CD8-positive, alpha-beta memory T cell (primary cell): Measurements from ENCODE around the gene FAM222A. TPM values are rescaled to one million over a fixed set of nuclear protein-coding genes. Genes with fewer than 3 reads are reported as not detected.

Source experiments
- CTCF ChIA-PET: fragments of 350-600 bp; sonication (Branson Sonifier 250); formaldehyde crosslinking; loops from one replicate; lab custom pipeline; 2021; ENCODE audit warnings: antibody characterized with exemption; lab: Charles Lee
- POLR2A ChIA-PET: fragments of 350-600 bp; sonication (Branson Sonifier 250); formaldehyde crosslinking; loops from one replicate; lab custom pipeline; 2021; ENCODE audit warnings: antibody characterized with exemption; lab: Charles Lee
- DNase-seq, 5 donors: peaks; one replicate each; pipeline versions ENCODE4 v3.0.0 to v3.0.0-alpha.2; 2020 to 2022; ENCODE audit warnings: mixed read lengths in 1 of 5
- H3K27ac ChIP-seq: one replicate; pipeline ENCODE4 v1.7.0; 2013; ENCODE audit warnings: low read depth, mild to moderate bottlenecking, low read length, moderate library complexity
- H3K27me3 ChIP-seq: 2 replicates; pipeline ENCODE4 v1.7.0; 2013; ENCODE audit warnings: low read length, mild to moderate bottlenecking; ENCODE audit not compliant: insufficient read depth, poor library complexity, severe bottlenecking
- H3K36me3 ChIP-seq: 2 replicates; pipeline ENCODE4 v1.7.0; 2013; ENCODE audit warnings: mild to moderate bottlenecking, low read length, moderate library complexity; ENCODE audit not compliant: insufficient read depth
- H3K4me1 ChIP-seq: 2 replicates; pipeline ENCODE4 v1.7.0; 2013; ENCODE audit warnings: mild to moderate bottlenecking, low read length, moderate library complexity; ENCODE audit not compliant: insufficient read depth
- H3K4me3 ChIP-seq: 2 replicates; pipeline ENCODE4 v1.7.0; 2013; ENCODE audit warnings: mild to moderate bottlenecking, low read length
- H3K9me3 ChIP-seq: 2 replicates; pipeline ENCODE4 v1.7.0; 2013; ENCODE audit warnings: mild to moderate bottlenecking, low read length
- H3K27ac Mint-ChIP-seq, 8 donors: one replicate each; pipeline ENCODE4 v1.8.0; 2020 to 2021; ENCODE audit warnings: mixed read lengths in 8 of 8, mild to moderate bottlenecking in 6 of 8, inconsistent platforms in 3 of 8, moderate library complexity in 3 of 8
- H3K27me3 Mint-ChIP-seq, 2 donors: one replicate each; pipeline ENCODE4 v1.8.0; 2020 to 2021; ENCODE audit warnings: mixed read lengths in 2 of 2, mild to moderate bottlenecking in 1 of 2, moderate library complexity in 1 of 2
- H3K36me3 Mint-ChIP-seq, 3 donors: one replicate each; pipeline ENCODE4 v1.8.0; 2020 to 2021; ENCODE audit warnings: mixed read lengths in 3 of 3, inconsistent platforms in 1 of 3, mild to moderate bottlenecking in 1 of 3
- H3K4me1 Mint-ChIP-seq, 3 donors: one replicate each; pipeline ENCODE4 v1.8.0; 2020 to 2021; ENCODE audit warnings: mixed read lengths in 3 of 3, inconsistent platforms in 1 of 3, mild to moderate bottlenecking in 1 of 3
- H3K4me3 Mint-ChIP-seq, 7 donors: one replicate each; pipeline ENCODE4 v1.8.0; 2020 to 2021; ENCODE audit warnings: mixed read lengths in 7 of 7, mild to moderate bottlenecking in 6 of 7, moderate library complexity in 4 of 7, inconsistent platforms in 2 of 7
- H3K9me3 Mint-ChIP-seq, 5 donors: one replicate each; pipeline ENCODE4 v1.8.0; 2020 to 2022; ENCODE audit warnings: mixed read lengths in 5 of 5, mild to moderate bottlenecking in 3 of 5, moderate library complexity in 2 of 5, inconsistent platforms in 1 of 5
- polyA plus RNA-seq: library from polyadenylated mRNA; unstranded; fragments of 300-500 nt; fragmentation: Illumina TruSeq; gene quantifications from one replicate; pipeline ENCODE4 v1.2.3, GENCODE V29; 2021
- total RNA-seq, 2 experiments: library from RNA; stranded (reverse); gene quantifications; one replicate each; pipeline ENCODE4 v1.2.3, GENCODE V29; 2021

FAM222A gene
- total and polyA plus RNA-seq, 3 experiments from 2014 or later, result 0.32 to 3.0 (median 2.0) TPM

- Mint-ChIP-seq H3K27ac (no peak overlapping the region), H3K36me3 (no peaks in the 10 kb centered on the region), H3K27me3 (peaks cover 5 to 23% of the 10 kb centered on the region in 2 donors), H3K4me3 (no peak overlapping the region), H3K9me3 (peaks cover 0 to 3% (median 0%) of the 10 kb centered on the region in 5 donors), H3K4me1 (peaks cover 4 to 5% (median 5%) of the 10 kb centered on the region in 3 donors)
- Histone ChIP-seq H3K4me1 (no peaks in the 10 kb centered on the region), H3K27me3 (no peaks in the 10 kb centered on the region), H3K9me3 (no peaks in the 10 kb centered on the region), H3K4me3 (no peak overlapping the region), H3K36me3 (no peaks in the 10 kb centered on the region), H3K27ac (no peak overlapping the region)
- CTCF ChIA-PET, result no interaction called here
- DNase-seq, result no peak
- POLR2A ChIA-PET, result no interaction called here
Observed at GRCh38 chr12:109782326-109782703, 68.7 kb downstream of the FAM222A start.

DNA sequence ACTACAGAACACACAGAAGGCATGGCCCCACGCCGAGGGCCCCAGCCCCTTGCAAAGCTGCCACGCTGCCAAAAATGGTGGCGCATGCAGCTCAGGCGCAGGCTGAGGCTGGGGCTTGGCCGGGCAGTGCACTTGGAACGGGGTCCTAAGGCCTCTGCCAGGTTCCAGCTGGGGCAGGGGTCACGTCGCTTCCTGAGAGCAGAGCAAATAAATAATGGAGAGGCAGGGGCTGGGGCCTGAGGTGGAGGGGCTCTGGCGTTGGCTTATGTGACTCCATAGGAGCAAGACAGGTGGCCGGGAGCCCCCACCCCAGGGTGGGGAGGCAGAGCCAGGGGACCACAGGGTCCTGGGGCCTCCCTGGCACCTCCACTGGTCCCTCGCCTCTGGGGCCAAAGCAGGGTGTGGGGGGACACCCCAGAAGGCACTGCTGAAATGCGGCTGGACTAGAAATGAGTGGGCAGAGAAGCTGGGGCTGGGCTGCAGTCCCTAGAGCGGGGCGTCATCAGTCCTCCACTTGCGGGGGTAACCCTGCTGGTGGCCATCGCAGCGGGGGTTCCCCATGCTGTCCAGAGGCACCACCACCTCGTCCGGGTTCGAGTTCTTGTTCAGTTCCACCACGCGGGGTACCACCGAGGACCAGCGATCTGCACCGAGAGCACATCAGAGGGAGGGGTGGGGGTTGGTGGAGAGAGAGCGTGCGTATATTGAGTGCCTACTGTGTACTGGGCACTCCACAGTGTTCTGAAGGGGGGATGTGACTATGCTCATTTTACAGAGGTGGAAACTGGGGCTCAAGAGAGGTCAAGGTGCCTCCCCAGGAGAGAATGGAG lies 69.7 kb downstream of the FAM222A start:
- ChIA-PET POLR2A (no interaction called here), CTCF (no interaction called here)
- H3K4me3 ChIP-seq, result no peak overlapping the region
- Mint-ChIP-seq H3K27ac (no peak overlapping the region), H3K9me3 (peaks cover 0 to 3% (median 0%) of the 10 kb centered on the region in 5 donors), H3K4me1 (no peaks in the 10 kb centered on the region), H3K36me3 (no peaks in the 10 kb centered on the region), H3K4me3 (no peak overlapping the region), H3K27me3 (peaks cover 5 to 25% of the 10 kb centered on the region in 2 donors)
- no peaks in the 10 kb centered on the region for H3K36me3 ChIP-seq
- H3K27ac ChIP-seq, result no peak overlapping the region
- no peaks in the 10 kb centered on the region for H3K27me3 ChIP-seq
- H3K4me1 ChIP-seq, result no peaks in the 10 kb centered on the region
- no peak for DNase-seq
- H3K9me3 ChIP-seq, result no peaks in the 10 kb centered on the region

DNA sequence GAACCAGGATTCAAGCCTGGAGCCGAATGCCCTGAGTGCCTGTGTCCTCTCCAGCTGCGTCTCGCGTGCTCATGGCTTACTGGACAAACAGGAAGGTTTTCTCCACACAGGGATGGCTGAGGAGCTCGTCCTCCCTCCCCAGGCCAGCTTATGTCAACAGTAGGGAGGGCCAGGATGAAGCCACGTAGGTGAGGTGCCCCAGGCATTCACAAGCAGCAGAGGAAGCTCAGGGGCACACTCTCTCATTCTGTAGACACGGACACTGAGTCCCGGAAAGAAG lies 70.3 kb downstream of the FAM222A start:
- Mint-ChIP-seq H3K9me3 (peaks cover 0 to 3% (median 0%) of the 10 kb centered on the region in 5 donors), H3K4me3 (no peak overlapping the region), H3K4me1 (no peaks in the 10 kb centered on the region), H3K27ac (no peak overlapping the region), H3K27me3 (peaks cover 5 to 27% of the 10 kb centered on the region in 2 donors), H3K36me3 (no peaks in the 10 kb centered on the region)
- no peaks in the 10 kb centered on the region for H3K36me3 ChIP-seq
- H3K27me3 ChIP-seq, result no peaks in the 10 kb centered on the region
- DNase-seq, result no peak
- H3K27ac ChIP-seq, result no peak overlapping the region
- CTCF ChIA-PET, result no interaction called here
- H3K4me1 ChIP-seq, result no peaks in the 10 kb centered on the region
- POLR2A ChIA-PET, result no interaction called here
- H3K9me3 ChIP-seq, result no peaks in the 10 kb centered on the region
- no peak overlapping the region for H3K4me3 ChIP-seq

DNA sequence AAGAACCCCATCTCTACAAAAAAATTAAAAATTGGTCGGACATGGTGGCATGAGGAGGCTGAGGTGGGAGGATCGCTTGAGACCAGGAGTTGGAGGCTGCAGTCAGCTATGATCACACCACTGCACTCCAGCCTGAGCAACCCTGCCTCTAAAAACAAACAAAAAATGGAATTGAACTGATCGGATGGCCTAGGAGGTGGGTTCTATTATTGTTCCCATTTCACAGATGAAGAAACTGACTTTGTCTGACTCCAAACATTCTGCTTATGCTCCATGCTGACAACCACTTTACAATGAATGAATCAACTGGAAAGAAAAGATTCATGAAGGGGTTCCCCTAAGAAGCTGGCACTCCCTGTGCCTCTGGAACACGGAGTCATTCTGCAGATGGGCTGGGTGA lies 72.2 kb downstream of the FAM222A start:
- POLR2A ChIA-PET, result no interaction called here
- DNase-seq, result no peak
- Mint-ChIP-seq H3K9me3 (peaks cover 0 to 3% (median 0%) of the 10 kb centered on the region in 5 donors), H3K36me3 (no peaks in the 10 kb centered on the region), H3K4me1 (no peaks in the 10 kb centered on the region), H3K27me3 (peaks cover 11 to 36% of the 10 kb centered on the region in 2 donors), H3K4me3 (no peak overlapping the region), H3K27ac (no peak overlapping the region)
- Histone ChIP-seq H3K27ac (no peak overlapping the region), H3K9me3 (no peaks in the 10 kb centered on the region), H3K4me3 (no peak overlapping the region), H3K27me3 (no peaks in the 10 kb centered on the region), H3K4me1 (no peaks in the 10 kb centered on the region), H3K36me3 (no peaks in the 10 kb centered on the region)
- CTCF ChIA-PET, result no interaction called here

- POLR2A ChIA-PET, result no interaction called here
Observed at GRCh38 chr12:109786799-109787198, 73.2 kb downstream of the FAM222A start.

GRCh38 chr12:109789526-109790048 lies 76.0 kb downstream of the FAM222A start:
- Mint-ChIP-seq H3K4me1 (no peaks in the 10 kb centered on the region), H3K36me3 (no peaks in the 10 kb centered on the region), H3K27ac (no peak overlapping the region), H3K9me3 (no peaks in the 10 kb centered on the region), H3K4me3 (peak overlapping the region in 1 of 7 donors; percentile 40), H3K27me3 (peaks cover 9 to 42% of the 10 kb centered on the region in 2 donors)
- DNase-seq, result no peak
- Histone ChIP-seq H3K27me3 (no peaks in the 10 kb centered on the region), H3K9me3 (no peaks in the 10 kb centered on the region), H3K4me1 (no peaks in the 10 kb centered on the region), H3K27ac (no peak overlapping the region), H3K36me3 (no peaks in the 10 kb centered on the region), H3K4me3 (no peak overlapping the region)
- ChIA-PET CTCF (interaction anchor here (2.0 kb wide), 1 partner anchor 15 kb away, joined by 6 read pairs; no protein-coding TSS in a partner anchor), POLR2A (no interaction called here)

More at GRCh38 chr12:109786799-109787198, 73.2 kb downstream of the FAM222A start:
- H3K36me3 Mint-ChIP-seq, result no peaks in the 10 kb centered on the region
- no peaks in the 10 kb centered on the region for H3K4me1 ChIP-seq
- no peak overlapping the region for H3K4me3 ChIP-seq
- no peak for DNase-seq
- CTCF ChIA-PET, result no interaction called here
- H3K27ac Mint-ChIP-seq, result no peak overlapping the region
- no peaks in the 10 kb centered on the region for H3K4me1 Mint-ChIP-seq
- H3K9me3 ChIP-seq, result no peaks in the 10 kb centered on the region
- no peaks in the 10 kb centered on the region for H3K27me3 ChIP-seq
- H3K27me3 Mint-ChIP-seq, result peaks cover 15 to 36% of the 10 kb centered on the region in 2 donors
- H3K4me3 Mint-ChIP-seq, result no peak overlapping the region
- H3K36me3 ChIP-seq, result no peaks in the 10 kb centered on the region
- H3K27ac ChIP-seq, result no peak overlapping the region
- H3K9me3 Mint-ChIP-seq, result no peaks in the 10 kb centered on the region

DNA sequence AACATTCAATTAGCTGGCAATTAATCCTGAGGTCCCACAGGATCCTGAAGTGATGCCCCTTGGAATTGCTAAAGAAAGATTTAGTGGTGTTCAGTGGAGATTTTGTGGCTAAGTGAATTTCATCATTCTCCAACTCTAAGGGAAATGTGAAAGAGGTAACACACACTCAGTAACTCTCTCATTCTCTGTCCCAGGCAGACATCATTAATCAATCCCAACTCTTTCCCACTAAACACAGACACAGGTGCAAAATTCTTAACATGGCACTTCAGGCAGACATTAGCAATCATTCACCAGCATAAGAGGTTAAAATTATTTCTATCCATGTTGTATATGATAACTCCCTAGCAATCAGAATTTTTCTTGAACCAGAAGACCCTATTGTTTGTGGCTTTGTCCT lies 79.4 kb downstream of the FAM222A start:
- Mint-ChIP-seq H3K36me3 (no peaks in the 10 kb centered on the region), H3K27ac (no peak overlapping the region), H3K4me3 (no peak overlapping the region), H3K9me3 (no peaks in the 10 kb centered on the region), H3K27me3 (peaks cover 14 to 40% of the 10 kb centered on the region in 2 donors), H3K4me1 (no peaks in the 10 kb centered on the region)
- no peak for DNase-seq
- H3K4me1 ChIP-seq, result no peaks in the 10 kb centered on the region
- POLR2A ChIA-PET, result no interaction called here
- no peaks in the 10 kb centered on the region for H3K9me3 ChIP-seq
- H3K27ac ChIP-seq, result no peak overlapping the region
- no peaks in the 10 kb centered on the region for H3K36me3 ChIP-seq
- CTCF ChIA-PET, result interaction anchor here (2.6 kb wide), 1 partner anchor 12 kb away, joined by 11 read pairs; no protein-coding TSS in a partner anchor
- H3K4me3 ChIP-seq, result no peak overlapping the region
- no peaks in the 10 kb centered on the region for H3K27me3 ChIP-seq

DNA sequence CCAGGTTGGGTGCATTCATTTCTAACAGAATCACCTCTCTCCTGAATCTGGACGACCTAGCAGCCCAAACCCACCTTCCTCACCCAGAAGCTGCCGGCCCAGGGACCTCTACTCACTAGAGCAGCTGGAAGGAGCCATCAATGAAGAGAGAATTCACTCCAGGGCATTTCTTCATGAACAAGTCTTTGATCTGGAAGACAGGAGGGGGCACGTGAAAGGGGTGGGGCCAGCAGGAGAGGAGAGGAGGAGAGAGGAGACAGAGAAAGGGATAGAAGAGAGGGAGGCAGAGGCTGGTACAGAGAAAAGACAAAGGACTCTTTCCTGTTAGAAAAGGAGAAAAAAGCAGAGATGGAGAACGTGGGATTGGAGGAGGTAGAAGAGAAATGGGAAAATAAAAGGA lies 79.8 kb downstream of the FAM222A start:
- H3K36me3 Mint-ChIP-seq, result no peaks in the 10 kb centered on the region
- H3K4me3 Mint-ChIP-seq, result no peak overlapping the region
- Histone ChIP-seq H3K36me3 (no peaks in the 10 kb centered on the region), H3K4me1 (no peaks in the 10 kb centered on the region), H3K4me3 (no peak overlapping the region), H3K9me3 (no peaks in the 10 kb centered on the region), H3K27me3 (no peaks in the 10 kb centered on the region), H3K27ac (no peak overlapping the region)
- POLR2A ChIA-PET, result no interaction called here
- H3K27me3 Mint-ChIP-seq, result peaks cover 14 to 38% of the 10 kb centered on the region in 2 donors
- CTCF ChIA-PET, result interaction anchor here (2.6 kb wide), 1 partner anchor 12 kb away, joined by 11 read pairs; no protein-coding TSS in a partner anchor
- no peak for DNase-seq
- H3K27ac Mint-ChIP-seq, result no peak overlapping the region
- no peaks in the 10 kb centered on the region for H3K9me3 Mint-ChIP-seq
- no peaks in the 10 kb centered on the region for H3K4me1 Mint-ChIP-seq
